Measurements from ENCODE around the gene KLF7. TPM values are rescaled to one million over a fixed set of nuclear protein-coding genes. Genes with fewer than 3 reads are reported as not detected.

Gene KLF7
- total RNA-seq, 1 donor from 2014 or later = 5.2 TPM

DNA sequence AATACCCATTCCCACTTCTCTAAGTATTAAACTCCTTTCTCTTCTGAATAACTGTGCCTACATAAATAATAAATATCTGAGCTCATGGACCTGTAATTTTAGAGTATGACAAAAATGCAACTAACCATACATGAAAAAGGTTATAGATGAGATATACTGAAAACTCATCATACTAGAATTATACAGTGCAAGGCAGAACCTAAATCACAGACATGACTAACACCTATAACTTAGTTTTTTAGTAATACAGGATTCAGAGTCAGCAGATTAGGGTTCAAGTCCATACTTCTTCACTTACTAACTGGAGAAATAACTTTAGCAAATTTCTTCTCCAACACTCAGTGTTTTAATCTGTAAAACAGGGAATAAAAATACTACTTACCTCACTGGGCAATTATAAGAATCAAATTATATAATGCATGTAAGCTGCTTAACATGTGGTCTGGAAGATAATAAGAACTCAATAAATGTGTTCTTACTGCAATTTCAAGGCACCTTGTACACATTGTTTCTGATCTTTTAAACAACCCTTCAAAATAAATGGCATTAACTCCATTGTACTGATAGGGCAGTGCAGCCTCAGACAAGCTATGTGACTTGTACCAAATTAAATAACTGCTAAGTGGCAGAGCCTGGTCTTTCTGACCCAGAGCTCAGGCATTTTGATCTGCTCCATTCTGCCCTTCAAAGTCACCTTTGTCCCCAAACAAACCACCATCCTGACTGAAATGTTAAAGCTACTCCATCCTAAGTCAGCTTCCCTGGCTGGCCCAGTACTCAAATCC, 39.6 kb upstream of the KLF7 start:
- H3F3A ChIP-seq (ENCODE audit: low read depth) = peaks cover 12% of the 10 kb centered on the region
- no peak overlapping the region for H3K27ac ChIP-seq
- H3K4me3 ChIP-seq = no peak overlapping the region
- Mint-ChIP-seq H3K27ac (no peak overlapping the region), H3K27me3 (ENCODE audit: insufficient read depth, low read depth) (peaks cover 7% of the 10 kb centered on the region), H3K4me3 (no peak overlapping the region), H3K4me1 (peaks cover 6% of the 10 kb centered on the region), H3K36me3 (no peaks in the 10 kb centered on the region), H3K9me3 (peaks cover 7% of the 10 kb centered on the region)
- H3K9me3 ChIP-seq (ENCODE audit: low read depth) = no peaks in the 10 kb centered on the region
- no peak for DNase-seq (ENCODE audit: low spot score)
- no peaks in the 10 kb centered on the region for H3K79me2 ChIP-seq (ENCODE audit: low read depth)
- H2AFZ ChIP-seq (replicated peaks) = no peak overlapping the region
- no peak overlapping the region for H3K4me2 ChIP-seq
- H3K9ac ChIP-seq = no peak overlapping the region
- H3K27me3 ChIP-seq = no peaks in the 10 kb centered on the region
- H4K20me1 ChIP-seq (ENCODE audit: low read depth) = peaks cover 5% of the 10 kb centered on the region
- H3K4me1 ChIP-seq = peaks cover 23% of the 10 kb centered on the region
- no peak for TF ChIP-seq EZH2 (IDR thresholded peaks at IDR 0.05)
- TF ChIP-seq, protein P1, sequence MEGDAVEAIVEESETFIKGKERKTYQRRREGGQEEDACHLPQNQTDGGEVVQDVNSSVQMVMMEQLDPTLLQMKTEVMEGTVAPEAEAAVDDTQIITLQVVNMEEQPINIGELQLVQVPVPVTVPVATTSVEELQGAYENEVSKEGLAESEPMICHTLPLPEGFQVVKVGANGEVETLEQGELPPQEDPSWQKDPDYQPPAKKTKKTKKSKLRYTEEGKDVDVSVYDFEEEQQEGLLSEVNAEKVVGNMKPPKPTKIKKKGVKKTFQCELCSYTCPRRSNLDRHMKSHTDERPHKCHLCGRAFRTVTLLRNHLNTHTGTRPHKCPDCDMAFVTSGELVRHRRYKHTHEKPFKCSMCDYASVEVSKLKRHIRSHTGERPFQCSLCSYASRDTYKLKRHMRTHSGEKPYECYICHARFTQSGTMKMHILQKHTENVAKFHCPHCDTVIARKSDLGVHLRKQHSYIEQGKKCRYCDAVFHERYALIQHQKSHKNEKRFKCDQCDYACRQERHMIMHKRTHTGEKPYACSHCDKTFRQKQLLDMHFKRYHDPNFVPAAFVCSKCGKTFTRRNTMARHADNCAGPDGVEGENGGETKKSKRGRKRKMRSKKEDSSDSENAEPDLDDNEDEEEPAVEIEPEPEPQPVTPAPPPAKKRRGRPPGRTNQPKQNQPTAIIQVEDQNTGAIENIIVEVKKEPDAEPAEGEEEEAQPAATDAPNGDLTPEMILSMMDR (IDR thresholded peaks at IDR 0.05) = no peak
- no peaks in the 10 kb centered on the region for H3K36me3 ChIP-seq

DNA sequence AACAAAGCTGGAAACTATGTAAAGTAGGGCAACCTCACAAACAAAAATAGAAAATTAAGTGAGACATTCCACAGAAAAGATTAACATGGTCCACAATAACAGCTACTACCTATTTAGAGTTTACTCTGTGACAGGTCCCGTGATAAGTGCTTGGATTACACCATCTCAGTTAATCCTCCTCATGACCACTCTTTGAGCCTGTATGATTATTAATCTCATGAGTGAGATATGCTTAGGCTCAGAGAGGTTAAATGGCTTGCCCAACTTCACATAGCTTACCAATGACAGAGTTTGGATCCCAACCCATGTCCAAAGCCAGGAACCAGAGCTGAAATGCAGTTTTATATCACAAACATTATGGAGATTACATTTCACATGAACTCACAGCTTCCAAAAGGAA, 37.3 kb upstream of the KLF7 start:
- peaks cover 5% of the 10 kb centered on the region for H4K20me1 ChIP-seq (ENCODE audit: low read depth)
- H3K27ac ChIP-seq = no peak overlapping the region
- no peaks in the 10 kb centered on the region for H3K27me3 ChIP-seq
- peaks cover 4% of the 10 kb centered on the region for H3K27me3 Mint-ChIP-seq (ENCODE audit: insufficient read depth, low read depth)
- no peak overlapping the region for H3K9ac ChIP-seq
- no peaks in the 10 kb centered on the region for H3K79me2 ChIP-seq (ENCODE audit: low read depth)
- peaks cover 34% of the 10 kb centered on the region for H3F3A ChIP-seq (ENCODE audit: low read depth)
- H3K4me1 ChIP-seq = peaks cover 46% of the 10 kb centered on the region
- H3K4me3 ChIP-seq = no peak overlapping the region
- H2AFZ ChIP-seq (replicated peaks) = no peak overlapping the region
- H3K4me3 Mint-ChIP-seq = no peak overlapping the region
- DNase-seq (ENCODE audit: low spot score) = no peak
- H3K27ac Mint-ChIP-seq = no peak overlapping the region
- H3K36me3 ChIP-seq = no peaks in the 10 kb centered on the region
- H3K4me1 Mint-ChIP-seq = peaks cover 19% of the 10 kb centered on the region
- H3K4me2 ChIP-seq = no peak overlapping the region
- H3K9me3 Mint-ChIP-seq = no peaks in the 10 kb centered on the region
- TF ChIP-seq EZH2phosphoT487 (IDR thresholded peaks at IDR 0.05) = no peak
- TF ChIP-seq, protein P1 (IDR thresholded peaks at IDR 0.05) = no peak
- TF ChIP-seq EZH2 (IDR thresholded peaks at IDR 0.05) = no peak
- no peaks in the 10 kb centered on the region for H3K36me3 Mint-ChIP-seq
- no peaks in the 10 kb centered on the region for H3K9me3 ChIP-seq (ENCODE audit: low read depth)

DNA sequence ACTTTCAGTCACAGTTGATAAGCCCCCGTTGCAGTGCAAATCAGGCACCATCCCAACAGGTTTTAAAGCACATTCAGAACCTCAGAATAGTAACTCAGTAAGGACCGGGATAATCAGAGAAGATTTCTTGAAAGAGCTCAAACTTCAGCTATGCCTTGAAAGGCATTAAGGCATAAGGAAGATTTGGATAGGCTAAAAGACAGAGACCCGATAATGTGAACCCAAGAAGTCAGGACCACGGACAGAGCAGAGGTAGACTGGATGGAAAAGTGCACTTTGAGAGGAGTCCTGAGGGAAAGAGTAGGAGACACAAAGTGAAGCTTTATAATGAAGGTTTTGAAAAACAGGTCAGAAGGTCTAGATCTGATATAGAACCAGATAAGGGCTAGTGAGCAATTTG, 36.9 kb upstream of the KLF7 start:
- no peak overlapping the region for H3K9ac ChIP-seq
- no peak overlapping the region for H2AFZ ChIP-seq (replicated peaks)
- H3K4me2 ChIP-seq = no peak overlapping the region
- TF ChIP-seq, protein P1 (IDR thresholded peaks at IDR 0.05) = no peak
- TF ChIP-seq EZH2 (IDR thresholded peaks at IDR 0.05) (no peak), EZH2phosphoT487 (IDR thresholded peaks at IDR 0.05) (no peak)
- no peak overlapping the region for H3K27ac Mint-ChIP-seq
- peak; percentile 79 for DNase-seq (ENCODE audit: low spot score)
- peaks cover 4% of the 10 kb centered on the region for H3K27me3 Mint-ChIP-seq (ENCODE audit: insufficient read depth, low read depth)
- H3K36me3 Mint-ChIP-seq = no peaks in the 10 kb centered on the region
- H3K9me3 ChIP-seq (ENCODE audit: low read depth) = no peaks in the 10 kb centered on the region
- H3K27ac ChIP-seq = no peak overlapping the region
- no peaks in the 10 kb centered on the region for H3K36me3 ChIP-seq
- H3F3A ChIP-seq (ENCODE audit: low read depth) = peaks cover 35% of the 10 kb centered on the region
- no peak overlapping the region for H3K4me3 Mint-ChIP-seq
- H3K27me3 ChIP-seq = no peaks in the 10 kb centered on the region
- no peaks in the 10 kb centered on the region for H3K79me2 ChIP-seq (ENCODE audit: low read depth)
- no peaks in the 10 kb centered on the region for H3K9me3 Mint-ChIP-seq
- peaks cover 5% of the 10 kb centered on the region for H4K20me1 ChIP-seq (ENCODE audit: low read depth)
- peaks cover 50% of the 10 kb centered on the region for H3K4me1 ChIP-seq
- peaks cover 19% of the 10 kb centered on the region for H3K4me1 Mint-ChIP-seq
- H3K4me3 ChIP-seq = no peak overlapping the region

All from neural progenitor cell (in vitro differentiated cells).